H1 (cell line): ENCODE data around the gene TARBP2. TPM values are rescaled to one million over a fixed set of nuclear protein-coding genes. Genes with fewer than 3 reads are reported as not detected.

Experiments
- CTCF ChIA-PET: fragments of 300-600 bp; sonication (Branson Sonifier 250); formaldehyde crosslinking; loops from one replicate; lab custom pipeline; 2021; ENCODE audit not compliant: partially characterized antibody; lab: Charles Lee
- POLR2A ChIA-PET: fragments of 300-600 bp; sonication (Branson Sonifier 250); formaldehyde crosslinking; loops from one replicate; lab custom pipeline; 2021; ENCODE audit warnings: inconsistent platforms; ENCODE audit not compliant: partially characterized antibody; lab: Charles Lee
- DNase-seq, 2 experiments: peaks; one replicate each; pipeline versions ENCODE4 v3.0.0 to v3.0.0-alpha.2; 2010 to 2022; ENCODE audit warnings: low spot score in 2 of 2, low read depth in 1 of 2, mixed read lengths in 1 of 2
- FAIRE-seq: peaks from 2 replicates; lab custom pipeline; 2011; peaks lifted over from hg19 to GRCh38; lab: Jason Lieb, UNC
- H2AFZ ChIP-seq: 2 replicates; pipeline ENCODE4 v1.8.1; 2012; ENCODE audit warnings: low read length, inconsistent platforms
- H2AK5ac ChIP-seq: 2 replicates; pipeline ENCODE4 v1.6.1; 2013; ENCODE audit warnings: low read depth, low read length
- H2BK120ac ChIP-seq: replicated peaks from 2 replicates; pipeline ENCODE3; 2013; ENCODE audit warnings: low read depth, low read length, inconsistent platforms
- H2BK12ac ChIP-seq: 2 replicates; pipeline ENCODE4 v1.6.1; 2013; ENCODE audit warnings: low read depth, low read length
- H2BK15ac ChIP-seq: 2 replicates; pipeline ENCODE4 v1.6.1; 2013; ENCODE audit warnings: low read length
- H2BK20ac ChIP-seq: 2 replicates; pipeline ENCODE4 v1.6.1; 2013; ENCODE audit warnings: low read length
- H2BK5ac ChIP-seq: 2 replicates; pipeline ENCODE4 v1.6.1; 2013; ENCODE audit warnings: low read depth, low read length
- H3K14ac ChIP-seq: 2 replicates; pipeline ENCODE4 v1.6.1; 2013; ENCODE audit warnings: inconsistent platforms; ENCODE audit not compliant: insufficient read length
- H3K18ac ChIP-seq: 2 replicates; pipeline ENCODE4 v1.6.1; 2013; ENCODE audit warnings: low read length; ENCODE audit errors: extremely low read depth
- H3K23ac ChIP-seq: 2 replicates; pipeline ENCODE4 v1.6.1; 2013; ENCODE audit warnings: inconsistent platforms; ENCODE audit not compliant: insufficient read length
- H3K23me2 ChIP-seq: 2 replicates; pipeline ENCODE4 v1.6.1; 2013; ENCODE audit warnings: low read depth, low read length
- H3K27ac ChIP-seq: 2 replicates; pipeline ENCODE4 v1.6.1; 2011; ENCODE audit warnings: low read depth, low read length, inconsistent platforms
- H3K27me3 ChIP-seq, 4 experiments: replicated peaks in 1 of 4; 1 replicate in 1 of 4; 2 replicates in 3 of 4; pipeline versions ENCODE4 v1.6.1 to v1.8.1; 2011 to 2013; ENCODE audit warnings: low read length in 3 of 4, mild to moderate bottlenecking in 3 of 4, inconsistent platforms in 2 of 4, mixed read lengths in 2 of 4, moderate library complexity in 1 of 4; ENCODE audit not compliant: control insufficient read depth in 3 of 4, insufficient read depth in 3 of 4; ENCODE audit errors: extremely low read depth in 1 of 4
- H3K36me3 ChIP-seq, 4 experiments: 2 replicates each; pipeline versions ENCODE4 v1.6.1 to v1.8.1; 2011 to 2013; ENCODE audit warnings: mild to moderate bottlenecking in 4 of 4, low read length in 3 of 4, moderate library complexity in 2 of 4, control low read depth in 1 of 4, inconsistent platforms in 1 of 4; ENCODE audit not compliant: insufficient read depth in 4 of 4, control insufficient read depth in 2 of 4
- H3K4ac ChIP-seq: replicated peaks from 2 replicates; pipeline ENCODE3; 2013; ENCODE audit warnings: low read length, low read depth, mixed read lengths, inconsistent platforms; ENCODE audit not compliant: insufficient read length
- H3K4me1 ChIP-seq, 4 experiments: replicated peaks in 1 of 4; 1 replicate in 1 of 4; 2 replicates in 3 of 4; pipeline versions ENCODE4 v1.6.1 to v1.8.1; 2011 to 2013; ENCODE audit warnings: low read length in 3 of 4, inconsistent platforms in 2 of 4, mixed read lengths in 1 of 4; ENCODE audit not compliant: insufficient read depth in 4 of 4, control insufficient read depth in 3 of 4
- H3K4me2 ChIP-seq, 2 experiments: 2 replicates each; pipeline versions ENCODE4 v1.6.1 to v1.8.1; 2011 to 2013; ENCODE audit warnings: low read depth in 2 of 2, low read length in 2 of 2, control low read depth in 1 of 2, inconsistent platforms in 1 of 2, mild to moderate bottlenecking in 1 of 2; ENCODE audit not compliant: insufficient read depth in 1 of 2
- H3K4me3 ChIP-seq, 4 experiments: fragments of 200-600, 300-600 bp in 1 of 4; sonication (generic), shearing (Covaris generic), sonication (Bioruptor Twin) in 1 of 4; 2 replicates each; pipeline versions ENCODE4 v1.5.1 to v1.8.1; 2011 to 2016; ENCODE audit warnings: low read length in 4 of 4, low read depth in 3 of 4, control low read depth in 2 of 4, inconsistent platforms in 2 of 4, mild to moderate bottlenecking in 2 of 4, mixed read lengths in 1 of 4, moderate library complexity in 1 of 4; ENCODE audit not compliant: insufficient read depth in 2 of 4; ENCODE audit errors: extremely low read depth in 1 of 4
- H3K56ac ChIP-seq: replicated peaks from 2 replicates; pipeline ENCODE3; 2013; ENCODE audit warnings: low read depth, mild to moderate bottlenecking, mixed read lengths, low read length, inconsistent platforms; ENCODE audit not compliant: insufficient read length
- H3K79me1 ChIP-seq: 2 replicates; pipeline ENCODE4 v1.6.1; 2013; ENCODE audit warnings: low read depth, low read length, control low read depth
- H3K79me2 ChIP-seq, 2 experiments: 2 replicates each; pipeline versions ENCODE4 v1.6.1 to v1.8.1; 2012 to 2013; ENCODE audit warnings: low read length in 2 of 2, mild to moderate bottlenecking in 2 of 2, inconsistent platforms in 1 of 2; ENCODE audit not compliant: insufficient read depth in 2 of 2, control insufficient read depth in 1 of 2
- H3K9ac ChIP-seq, 4 experiments: replicated peaks in 1 of 4; 1 replicate in 1 of 4; 2 replicates in 3 of 4; pipeline versions ENCODE4 v1.6.1 to v1.8.1; 2011 to 2013; ENCODE audit warnings: low read depth in 3 of 4, low read length in 3 of 4, control low read depth in 2 of 4, mild to moderate bottlenecking in 2 of 4, moderate library complexity in 2 of 4, inconsistent platforms in 1 of 4; ENCODE audit errors: extremely low read depth in 1 of 4
- H3K9me3 ChIP-seq, 2 experiments: 2 replicates each; pipeline versions ENCODE4 v1.6.1 to v1.8.1; 2012 to 2013; ENCODE audit warnings: mild to moderate bottlenecking in 2 of 2, moderate library complexity in 2 of 2, control low read depth in 1 of 2, inconsistent platforms in 1 of 2, low read depth in 1 of 2, low read length in 1 of 2, mixed read lengths in 1 of 2; ENCODE audit not compliant: insufficient read depth in 2 of 2
- H4K20me1 ChIP-seq, 2 experiments: replicated peaks in 1 of 2; 2 replicates each; pipeline versions ENCODE3 to v1.8.1; 2011 to 2013; ENCODE audit warnings: inconsistent platforms in 2 of 2, low read length in 2 of 2, mild to moderate bottlenecking in 1 of 2; ENCODE audit not compliant: insufficient read depth in 2 of 2, control insufficient read depth in 1 of 2
- H4K5ac ChIP-seq: 2 replicates; pipeline ENCODE4 v1.6.1; 2013; ENCODE audit warnings: low read length, low read depth, mixed read lengths, inconsistent platforms; ENCODE audit not compliant: insufficient read length
- H4K8ac ChIP-seq: 2 replicates; pipeline ENCODE4 v1.8.0; 2013; ENCODE audit warnings: mild to moderate bottlenecking, moderate library complexity, low read length, inconsistent platforms; ENCODE audit not compliant: insufficient read depth; ENCODE audit errors: extremely low read depth
- H4K91ac ChIP-seq: replicated peaks from 2 replicates; pipeline ENCODE3; 2013; ENCODE audit warnings: low read length, mixed read lengths, inconsistent platforms; ENCODE audit not compliant: insufficient read length
- ASH2L ChIP-seq: fragments of 200-600, 300-600 bp; sonication (generic); IDR thresholded peaks from one replicate; pipeline ENCODE4 v1.7.1; 2017; ENCODE audit warnings: low read length
- BRCA1 ChIP-seq: IDR thresholded peaks from 2 replicates; pipeline ENCODE4 v1.6.1; 2012; ENCODE audit warnings: low read depth, low read length, improper control_type of control experiment
- CHD1 ChIP-seq: IDR thresholded peaks from 2 replicates; pipeline ENCODE4 v1.6.1; 2012; ENCODE audit warnings: low read depth, low read length, improper control_type of control experiment
- CTCF ChIP-seq, 3 experiments: IDR thresholded peaks; 1 replicate in 2 of 3; 2 replicates in 1 of 3; pipeline versions ENCODE4 v1.5.1 to v1.6.1; 2011; ENCODE audit warnings: low read length in 3 of 3, mild to moderate bottlenecking in 3 of 3, inconsistent platforms in 2 of 3, low read depth in 1 of 3, moderate library complexity in 1 of 3; ENCODE audit not compliant: insufficient read depth in 1 of 3; ENCODE audit errors: control extremely low read depth in 1 of 3
- EGR1 ChIP-seq: IDR thresholded peaks from 2 replicates; pipeline ENCODE4 v1.6.1; 2011; ENCODE audit warnings: low read depth, low read length, borderline replicate concordance
- FOSL1 ChIP-seq: IDR thresholded peaks from 2 replicates; pipeline ENCODE4 v1.6.1; 2011; ENCODE audit warnings: mild to moderate bottlenecking, low read depth, low read length, moderate library complexity; ENCODE audit not compliant: insufficient read depth
- GTF2F1 ChIP-seq: IDR thresholded peaks from 2 replicates; pipeline ENCODE4 v1.6.1; 2012; ENCODE audit warnings: low read depth, low read length, improper control_type of control experiment, borderline replicate concordance
- POLR2AphosphoS5 ChIP-seq: IDR thresholded peaks from 2 replicates; pipeline ENCODE4 v1.6.1; 2011; ENCODE audit warnings: low read depth, low read length
- RFX5 ChIP-seq: IDR thresholded peaks from 2 replicates; pipeline ENCODE4 v1.6.1; 2011; ENCODE audit warnings: low read depth, low read length, improper control_type of control experiment, borderline replicate concordance
- WGBS, 2 experiments: shearing (Covaris generic) in 1 of 2; methylation state at CpG; one replicate each; pipeline versions ENCODE4 v1.1.6 to v1.1.7; 2013 to 2015; ENCODE audit warnings: low lambda C conversion rate in 2 of 2, mixed read lengths in 2 of 2, inconsistent platforms in 1 of 2, low coverage in 1 of 2, missing lambda C conversion rate in 1 of 2; ENCODE audit not compliant: insufficient replicate concordance in 2 of 2, insufficient coverage in 1 of 2, insufficient read length in 1 of 2; ENCODE audit errors: extremely low coverage in 1 of 2, missing lambda C conversion rate in 1 of 2; 5-methylcytosine and 5-hydroxymethylcytosine counted together
- polyA plus RNA-seq, 7 experiments: library from polyadenylated mRNA; depleted of rRNA in 3 of 7; stranded (reverse) in 5 of 7; unstranded in 2 of 7; fragments of >200 nt in 5 of 7; fragments of 200-250 nt in 2 of 7; gene quantifications; 1 replicate in 5 of 7; 2 replicates in 1 of 7; 4 replicates in 1 of 7; pipeline versions ENCODE4 v1.2.1 to v1.2.3, GENCODE V29; 2011 to 2013; ENCODE audit warnings: missing spikeins in 2 of 7, mixed read lengths in 2 of 7
- total RNA-seq: library from RNA; stranded (reverse); fragmentation: NEBNext Ultra II Directional; extraction: Animal tissue kit (Norgen Biotek cat#: 25700); gene quantifications from 2 replicates; pipeline ENCODE4 v1.2.1, GENCODE V29; 2021

Gene TARBP2
- total and polyA plus RNA-seq, 2 of the 8 experiments (the other 6 are each of a cell fraction or from before 2014, with no cell fraction given) = 69.9 to 122 TPM

- no peak for FAIRE-seq
- H4K91ac ChIP-seq = no peak overlapping the region
- H3K23me2 ChIP-seq = peaks cover 32% of the 10 kb centered on the region
- no peak overlapping the region for H2AK5ac ChIP-seq
- no peak overlapping the region for H3K18ac ChIP-seq
- H4K8ac ChIP-seq = no peak overlapping the region
- peak overlapping the region in 1 of 4 experiments; percentile 27; a peak in 1 of 8 replicates for H3K4me3 ChIP-seq
- no peak overlapping the region for H2BK5ac ChIP-seq
- no peak for DNase-seq
- ChIA-PET CTCF (interaction anchor here (2.1 to 5.5 kb wide), 2 partner anchors 12 to 14 kb away, joined by 8 to 41 read pairs; no protein-coding TSS in a partner anchor), POLR2A (interaction anchor here (1.4 to 67.0 kb wide), 4 partner anchors 3 to 175 kb away, joined by 4 to 3397 read pairs (median 1728); partner anchors contain the start of genes AAAS, MAP3K12, NPFF and PCBP2)
- H2BK15ac ChIP-seq = peak overlapping the region; percentile 98
- H3K14ac ChIP-seq = no peak overlapping the region
- H3K27me3 ChIP-seq = no peaks in the 10 kb centered on the region
- H3K4me1 ChIP-seq = peaks cover 15 to 54% (median 24%) of the 10 kb centered on the region in 4 experiments
- no peak overlapping the region for H3K9ac ChIP-seq
- H3K27ac ChIP-seq = no peak overlapping the region
- H3K9me3 ChIP-seq = no peaks in the 10 kb centered on the region
- no peak overlapping the region for H3K4ac ChIP-seq
- no peak overlapping the region for H3K23ac ChIP-seq
- TF ChIP-seq BRCA1 = no peak
- TF ChIP-seq POLR2AphosphoS5 = no peak
- no peak for TF ChIP-seq ASH2L
- TF ChIP-seq CHD1 = no peak
- no peak for TF ChIP-seq GTF2F1
- no peak for TF ChIP-seq FOSL1
- no peak for TF ChIP-seq RFX5
- TF ChIP-seq CTCF (IDR thresholded peaks at IDR 0.05; ENCODE audit: control extremely low read depth in 1 of 3, insufficient read depth in 1 of 3, low read depth in 1 of 3, low read length in 3 of 3) = no peak
- TF ChIP-seq EGR1 = no peak
- H2AFZ ChIP-seq = no peak overlapping the region
- H3K56ac ChIP-seq = no peak overlapping the region
- peak overlapping the region; percentile 54; the same call in 1 of the 2 replicates for H2BK12ac ChIP-seq
- H2BK20ac ChIP-seq = no peak overlapping the region
- H3K79me1 ChIP-seq = peaks cover 10% of the 10 kb centered on the region
- H2BK120ac ChIP-seq = no peak overlapping the region
- no peak overlapping the region for H4K5ac ChIP-seq
- 80% methylated on average over 1 of the region's 1 CpG; no CpG with 5 or more reads in 1 of the 2 experiments for WGBS, 2 experiments
- H3K4me2 ChIP-seq = peak overlapping the region; percentile 53 to 54; a peak in 2 of 4 replicates
- H4K20me1 ChIP-seq = no peaks in the 10 kb centered on the region
- peaks cover 0 to 20% of the 10 kb centered on the region in 2 experiments; a peak in 2 of 4 replicates for H3K79me2 ChIP-seq
- H3K36me3 ChIP-seq = no peaks in the 10 kb centered on the region
These were observed 4.4 kb upstream of the TARBP2 start for GRCh38 chr12:53496752-53497032.
